Stimulated activated naive CD4-positive, alpha-beta T cell treated with Interleukin-2 at 50 U/mL for 16 hours (primary cell): ENCODE data around the gene FBXW7.

Experiments
- DNase-seq: peaks from one replicate; lab custom pipeline; 2025; lab: John Stamatoyannopoulos, UW

The FBXW7 gene

DNA sequence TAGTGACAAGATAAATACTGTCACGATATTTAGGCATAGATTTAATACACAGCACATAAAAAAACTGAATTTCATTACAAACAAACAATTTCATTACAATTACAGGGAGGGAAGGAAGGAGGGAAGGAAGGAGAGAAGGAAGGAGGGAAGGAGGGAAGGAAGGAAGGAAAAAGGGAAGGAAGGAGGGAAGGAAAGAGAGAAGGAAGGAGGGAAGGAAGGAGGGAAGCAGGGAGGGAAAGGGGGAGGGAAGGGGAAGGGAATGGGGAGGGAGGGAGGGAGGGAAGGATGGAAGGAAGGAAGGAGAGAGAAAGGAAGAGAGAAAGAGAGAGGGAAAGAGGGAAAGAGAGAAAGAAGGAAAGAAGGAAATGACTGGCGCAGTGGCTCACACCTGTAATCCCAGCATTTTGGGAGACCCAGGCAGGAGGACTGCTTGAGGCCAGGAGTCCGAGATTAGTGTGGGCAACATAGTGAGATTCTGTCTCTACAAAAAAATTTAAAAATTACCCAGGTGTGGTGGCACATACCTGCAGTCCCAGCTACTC, 64.6 kb downstream of the FBXW7 start:
- DNase-seq = no peak

DNA sequence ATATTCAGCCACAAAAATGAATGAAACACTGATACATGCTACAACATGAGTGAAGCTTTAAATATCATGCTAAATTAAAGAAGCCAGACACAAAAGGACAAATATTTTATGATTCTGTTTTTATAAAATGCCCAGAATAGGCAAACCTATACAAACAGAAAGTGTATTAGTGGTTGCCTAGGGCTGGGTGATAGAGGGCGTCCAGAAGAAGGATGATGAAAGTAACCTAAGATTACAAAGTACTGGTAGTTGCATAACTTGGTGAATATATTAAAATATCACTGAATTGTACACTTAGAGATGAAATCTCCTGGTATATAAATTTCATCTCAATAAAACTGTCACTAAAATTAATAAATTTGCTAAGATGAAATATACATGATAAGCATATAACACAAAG, 67.5 kb downstream of the FBXW7 start:
- DNase-seq = no peak

DNA sequence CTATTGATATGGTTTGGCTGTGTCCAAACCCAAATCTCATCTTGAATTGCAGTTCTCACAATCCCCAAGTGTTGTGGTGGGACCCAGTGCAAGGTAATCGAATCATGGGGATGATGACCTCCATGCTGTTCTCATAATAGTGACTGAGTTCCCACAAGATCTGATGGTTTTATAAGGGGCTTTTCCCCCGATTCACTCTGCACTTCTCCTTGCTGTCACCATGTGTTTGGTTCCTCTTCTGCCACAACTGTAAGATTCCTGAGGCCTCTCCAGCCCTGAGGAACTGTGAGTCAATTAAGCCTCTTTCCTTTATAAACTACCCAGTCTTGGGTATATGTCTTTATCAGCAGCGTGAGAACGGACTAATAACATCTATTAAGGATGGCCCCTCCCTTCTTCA, 68.8 kb downstream of the FBXW7 start:
- DNase-seq = no peak

DNA sequence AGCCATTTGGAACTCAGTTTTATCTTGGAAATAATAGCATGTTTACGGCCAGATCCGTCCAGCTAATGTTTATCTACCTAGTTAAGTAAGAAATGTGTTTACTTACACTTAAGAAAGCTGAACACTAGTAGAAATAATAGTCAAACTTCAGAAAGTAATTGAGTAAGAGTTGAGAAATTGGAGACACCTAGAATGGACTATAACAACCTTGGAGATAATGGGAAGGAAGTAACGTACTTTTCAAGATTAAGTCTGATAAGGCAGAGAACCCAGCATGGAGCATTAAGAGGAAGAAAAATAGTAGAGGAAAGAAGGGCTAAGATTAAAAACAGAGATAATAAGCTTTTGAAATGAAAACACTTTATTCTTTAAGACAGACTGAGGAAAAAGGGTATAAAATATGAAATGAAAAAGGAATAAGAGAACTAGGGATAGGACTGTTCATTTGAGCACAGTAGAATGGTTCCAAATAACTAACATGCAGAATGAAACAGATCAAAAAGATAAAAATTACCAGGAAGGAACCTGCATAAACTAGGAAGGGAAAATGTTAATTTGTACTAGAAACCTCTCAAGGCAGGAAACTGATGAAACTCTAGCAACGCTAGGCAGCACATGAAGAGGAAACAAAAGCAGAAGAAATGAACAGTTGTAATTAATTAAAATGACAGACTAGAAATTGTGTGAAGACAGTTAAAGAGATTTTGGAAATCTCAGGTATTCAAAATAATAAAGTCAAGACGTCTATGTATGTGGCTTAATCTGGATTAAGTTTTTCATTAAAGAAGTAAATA, 71.7 kb downstream of the FBXW7 start:
- no peak for DNase-seq

DNA sequence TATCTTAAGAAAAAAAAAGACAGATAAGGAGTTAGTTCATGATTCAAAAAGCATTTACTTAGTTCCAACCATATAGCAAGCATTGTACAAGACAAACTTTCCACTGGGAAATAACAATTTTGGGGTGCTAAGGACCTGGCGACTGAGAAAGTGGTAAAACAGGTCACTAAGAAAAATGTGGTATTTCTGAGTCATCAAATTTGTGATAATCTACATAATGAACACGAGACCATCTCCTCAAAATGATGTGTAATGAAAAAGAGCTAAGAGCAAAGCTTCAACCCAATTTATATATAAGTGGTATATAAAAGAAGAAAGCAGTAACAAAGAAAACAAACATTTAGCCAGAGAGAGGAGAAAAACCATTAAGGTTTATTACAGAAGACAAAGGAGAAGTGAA, 72.3 kb downstream of the FBXW7 start:
- no peak for DNase-seq

DNA sequence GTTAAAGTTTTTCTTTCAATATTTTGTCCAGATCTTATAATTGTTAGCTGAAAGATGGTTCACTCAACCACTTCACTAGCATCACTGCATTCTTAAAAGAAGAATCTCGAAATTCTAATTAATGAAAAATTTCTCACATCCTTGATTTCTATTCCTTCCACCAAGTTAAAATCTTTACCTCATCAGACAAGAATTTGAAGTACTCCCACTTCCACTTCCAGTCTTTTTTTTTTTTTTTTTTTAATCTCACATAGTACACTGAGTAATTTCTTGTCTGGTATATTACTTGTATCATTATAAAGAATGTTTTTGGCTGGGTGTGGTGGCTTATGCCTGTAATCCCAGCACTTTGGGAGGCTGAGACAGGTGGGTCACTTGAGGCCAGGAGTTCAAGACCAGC, 73.2 kb downstream of the FBXW7 start:
- DNase-seq = no peak

DNA sequence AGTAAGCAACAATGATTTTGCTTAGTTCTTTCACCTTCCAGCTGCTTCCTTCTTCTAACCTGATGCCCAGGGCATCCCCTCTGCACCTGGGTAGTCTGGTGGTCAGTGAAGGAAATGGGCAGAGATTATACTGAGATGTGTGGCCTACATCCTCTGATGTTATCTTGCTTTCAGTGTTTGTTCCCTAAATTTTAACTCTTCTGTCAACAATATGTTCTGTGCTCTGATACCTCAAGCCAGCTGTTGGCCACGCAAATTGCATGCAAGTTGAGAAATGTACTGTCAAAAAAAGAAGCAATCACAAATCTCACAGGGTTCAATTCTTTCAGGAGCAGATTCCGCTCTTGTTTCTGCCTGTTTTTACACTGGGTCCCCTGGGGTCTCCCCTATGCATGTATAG, 73.8 kb downstream of the FBXW7 start:
- DNase-seq = no peak

DNA sequence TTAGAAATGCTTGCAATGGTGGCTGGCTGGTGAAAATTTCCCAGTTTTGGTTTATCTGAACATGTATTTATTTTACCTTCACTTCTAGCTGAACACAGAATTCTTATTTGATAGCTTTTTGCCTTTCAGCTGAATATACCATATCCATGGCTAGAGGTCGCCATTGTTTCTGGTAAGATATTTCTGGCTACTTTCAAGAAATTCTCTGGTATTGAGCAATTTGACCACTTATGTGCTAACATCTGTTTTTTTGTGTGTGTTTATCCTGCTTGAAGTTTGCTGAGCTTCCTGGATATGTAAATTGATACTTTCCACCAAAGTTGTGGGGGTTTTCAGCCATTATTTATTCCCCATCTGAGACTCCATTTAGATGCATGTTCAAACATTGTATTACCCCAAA, 75.4 kb downstream of the FBXW7 start:
- DNase-seq = no peak

DNA sequence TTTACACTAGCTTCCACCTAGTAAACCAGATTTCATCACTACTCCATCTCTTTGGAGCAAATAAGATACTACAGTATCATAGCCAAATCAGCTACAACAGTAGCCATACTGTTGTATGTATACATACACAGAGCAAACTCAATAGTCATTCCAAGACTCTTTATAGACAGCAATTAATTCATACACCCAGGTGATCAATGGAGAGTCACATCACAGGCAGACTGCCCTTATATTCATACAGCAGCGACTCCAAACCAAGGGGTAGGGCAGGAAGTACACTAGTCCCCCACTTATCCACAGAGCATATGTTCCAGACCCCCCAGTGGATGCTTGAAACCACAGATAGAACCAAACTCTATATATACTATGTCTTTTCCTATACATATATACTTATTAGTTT, 76.6 kb downstream of the FBXW7 start:
- no peak for DNase-seq

DNA sequence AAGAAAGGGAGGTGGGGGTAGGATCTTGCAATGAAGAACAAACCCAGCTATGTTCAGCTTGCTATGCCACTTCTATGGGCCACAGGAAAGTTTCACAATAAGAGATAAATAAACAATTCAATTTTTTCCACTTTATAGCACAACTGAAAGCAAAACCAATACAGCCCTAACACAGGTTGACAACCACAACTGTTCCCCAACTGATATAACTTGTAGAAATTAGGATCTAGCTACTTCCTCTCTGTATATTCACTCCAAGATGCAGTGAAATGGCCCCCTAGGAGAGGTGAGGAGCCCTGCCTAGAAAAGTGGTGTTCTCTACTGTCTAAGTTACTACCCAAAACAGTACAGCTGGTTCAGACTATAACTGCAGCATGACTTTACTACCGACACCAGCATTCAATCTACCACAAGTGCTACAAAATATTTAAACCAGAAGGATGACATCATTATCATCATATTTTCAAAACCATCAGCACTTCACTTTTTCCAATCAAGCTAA, 77.0 kb downstream of the FBXW7 start:
- DNase-seq = no peak

DNA sequence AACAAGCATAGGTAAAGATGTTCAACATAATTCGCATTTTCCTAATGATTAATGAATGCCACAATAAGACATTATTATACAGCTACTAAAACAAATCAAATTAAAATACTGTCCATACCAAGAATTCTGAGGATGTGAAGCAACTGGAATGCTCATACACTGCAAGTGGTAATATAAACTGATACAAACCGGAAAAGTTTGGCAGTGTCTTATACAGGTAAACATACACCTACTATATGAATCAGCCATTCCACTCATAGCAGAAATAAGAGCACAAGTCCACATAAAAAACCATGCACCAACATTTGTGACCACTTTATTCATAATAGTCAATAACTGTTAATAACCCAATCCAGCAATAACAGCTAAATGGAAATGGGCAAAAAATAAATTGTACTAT, 79.3 kb downstream of the FBXW7 start:
- DNase-seq = no peak

DNA sequence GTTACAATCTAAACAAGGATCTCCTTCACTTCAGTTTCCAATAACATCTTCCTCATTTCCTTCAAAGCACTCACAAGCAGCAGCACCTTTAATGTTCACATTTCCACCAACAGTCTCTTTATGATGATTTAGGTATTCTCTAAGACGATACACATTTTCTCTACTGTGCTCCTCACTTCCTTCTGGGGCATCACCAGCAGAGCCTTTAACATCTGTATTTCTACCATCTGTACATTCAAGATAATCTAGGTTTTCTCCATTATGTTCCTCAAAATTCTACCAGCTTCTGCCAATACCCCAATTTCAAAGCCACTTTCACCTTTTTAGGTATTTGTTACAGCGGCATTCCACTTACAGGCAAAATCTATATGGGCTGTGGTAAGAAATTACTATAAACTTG, 80.6 kb downstream of the FBXW7 start:
- no peak for DNase-seq

DNA sequence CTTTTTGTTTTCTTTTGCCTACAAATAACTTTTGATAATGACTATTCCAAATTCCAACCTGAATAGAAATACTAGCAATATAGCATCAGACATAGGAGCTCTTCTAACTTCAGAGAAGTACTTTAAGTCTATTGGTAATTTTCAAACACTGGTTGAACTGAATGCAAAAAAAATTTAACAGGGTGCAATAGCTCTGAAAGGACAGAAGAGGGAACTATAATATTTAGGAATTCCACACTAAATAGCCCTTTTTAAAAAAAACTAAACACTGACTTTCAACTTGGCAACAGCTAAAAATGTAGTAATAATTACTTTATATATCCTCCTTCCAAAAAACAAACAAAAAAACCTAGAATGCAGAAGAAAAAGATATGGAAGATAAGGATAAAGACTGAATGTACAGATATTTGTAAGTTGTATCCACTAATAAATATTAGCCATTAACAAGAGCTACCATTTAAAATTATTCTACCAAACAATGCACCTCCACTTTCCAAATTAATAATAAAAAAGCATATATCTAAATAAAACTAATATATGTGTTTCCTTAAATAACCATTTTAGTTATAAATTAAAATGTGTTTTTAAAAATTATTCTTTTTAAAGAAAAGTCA, 81.4 kb downstream of the FBXW7 start:
- DNase-seq = no peak

DNA sequence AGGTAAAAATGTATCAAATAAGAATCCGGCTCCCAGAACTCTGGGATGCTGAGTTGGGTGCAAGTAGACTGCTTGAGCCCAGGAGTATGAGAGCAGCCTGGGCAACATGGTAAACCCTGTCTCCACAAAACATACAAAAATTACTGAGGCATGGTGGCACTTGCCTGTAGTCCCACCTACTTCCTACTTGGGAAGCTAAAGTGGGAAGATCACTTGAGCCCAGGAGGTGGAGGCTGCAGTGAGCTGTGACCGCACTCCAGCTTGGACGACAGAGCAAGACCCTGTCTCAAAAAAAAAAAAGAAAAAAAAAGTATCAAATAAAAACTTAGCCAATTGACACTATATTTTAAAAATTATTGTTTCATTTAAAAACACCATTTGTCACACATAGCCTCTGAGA, 84.4 kb downstream of the FBXW7 start:
- no peak for DNase-seq

DNA sequence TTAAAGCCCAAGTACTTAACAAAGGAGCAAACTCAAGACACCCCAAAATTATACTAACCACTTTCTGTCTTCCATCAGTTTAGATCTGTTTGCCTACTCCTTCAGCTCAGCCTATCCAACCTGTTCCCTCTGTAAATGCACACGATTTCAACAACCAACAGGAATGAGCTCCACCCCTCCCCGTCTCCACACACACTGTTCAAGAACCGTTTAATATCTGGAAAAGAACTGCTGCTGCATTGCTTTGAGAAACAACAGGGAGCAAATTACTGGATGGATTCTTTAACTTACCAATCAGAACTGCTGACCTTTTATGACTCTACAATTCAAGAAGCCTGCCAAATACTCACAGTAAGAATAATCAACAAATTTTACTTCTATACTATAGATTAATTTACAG, 87.0 kb downstream of the FBXW7 start:
- no peak for DNase-seq

DNA sequence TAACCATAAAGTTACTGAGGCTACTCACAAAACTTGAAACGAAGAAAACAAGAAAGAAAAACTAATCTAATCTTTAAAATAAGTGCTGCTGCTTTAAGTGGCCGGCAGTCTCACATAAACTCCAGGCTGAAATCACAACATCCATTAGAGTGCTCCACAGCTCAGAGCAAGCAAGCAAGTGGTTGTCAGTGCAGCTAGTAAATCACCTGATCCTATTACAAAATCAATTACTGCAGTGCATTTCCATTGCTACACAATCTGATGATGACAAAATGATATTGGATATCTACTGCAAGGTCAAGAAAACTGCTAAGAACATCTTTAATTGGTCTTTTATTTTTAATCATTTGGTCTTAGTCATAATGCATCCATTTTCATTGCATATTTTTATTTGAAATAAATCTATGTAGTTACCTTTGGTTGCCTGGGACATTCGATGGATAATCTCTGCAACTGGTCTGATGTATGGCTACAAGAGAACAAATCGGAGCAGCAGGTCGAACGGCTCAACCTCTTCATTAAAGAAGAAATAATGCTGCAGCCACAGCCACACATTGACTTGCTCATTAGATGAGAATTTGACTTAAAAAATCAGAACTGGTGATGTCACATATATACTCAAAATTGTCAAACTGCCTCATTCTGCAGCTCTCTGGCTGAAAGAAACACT, 87.7 kb downstream of the FBXW7 start:
- no peak for DNase-seq

DNA sequence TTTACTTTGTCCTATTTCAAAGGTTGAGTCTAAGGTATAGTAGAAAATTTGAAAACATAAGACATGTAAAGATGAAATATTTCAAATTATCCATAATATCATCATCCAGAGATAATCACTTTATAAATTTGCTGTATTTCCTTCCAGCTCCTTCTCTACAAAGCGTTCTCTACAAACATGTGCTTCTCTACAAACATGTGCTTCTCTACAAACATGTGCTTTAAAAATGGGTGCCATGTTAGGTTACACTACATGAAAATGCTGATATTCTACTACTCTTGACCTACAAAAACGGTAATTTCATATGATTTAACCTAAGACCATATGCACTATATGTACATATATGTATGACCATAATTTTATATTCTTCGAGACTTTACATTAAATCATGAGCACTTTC, 92.0 kb downstream of the FBXW7 start:
- no peak for DNase-seq

DNA sequence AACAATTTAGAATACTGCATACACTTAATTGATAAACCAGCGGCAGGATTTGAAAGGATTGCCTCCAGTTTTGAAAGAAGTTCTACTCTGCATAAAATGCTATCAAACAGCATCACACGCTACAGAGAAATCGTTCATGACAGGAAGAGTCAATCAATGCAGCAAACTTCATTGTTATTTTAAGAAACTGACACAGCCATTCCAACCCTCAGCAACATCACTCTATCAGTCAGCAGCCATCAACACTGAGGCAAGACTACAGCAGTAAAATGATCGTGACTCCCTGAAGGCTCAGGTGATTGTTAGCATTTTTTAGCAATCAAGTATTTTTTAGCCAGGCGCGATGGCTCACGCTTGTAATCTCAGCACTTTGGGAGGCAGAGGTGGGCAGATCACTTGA, 98.3 kb downstream of the FBXW7 start:
- DNase-seq = no peak

DNA sequence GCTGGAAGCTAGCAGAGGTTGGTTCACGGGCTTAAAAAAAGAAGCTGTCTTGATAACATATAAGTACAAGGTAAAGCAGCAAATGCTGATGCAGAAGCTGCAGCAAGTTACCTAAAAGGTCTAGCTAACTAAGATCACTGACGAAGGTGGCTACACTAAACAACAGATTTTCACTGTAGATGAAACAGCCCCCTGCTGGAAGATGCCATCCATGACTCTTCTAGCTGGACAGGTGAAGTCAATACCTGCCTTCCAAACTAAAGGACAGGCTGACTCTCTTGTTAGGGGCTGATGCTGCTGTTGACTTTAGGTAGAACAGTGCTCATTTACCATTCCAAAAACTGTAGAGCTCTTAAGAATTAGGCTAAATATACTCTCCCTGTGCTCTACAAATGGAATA, 99.5 kb downstream of the FBXW7 start:
- DNase-seq = no peak

DNA sequence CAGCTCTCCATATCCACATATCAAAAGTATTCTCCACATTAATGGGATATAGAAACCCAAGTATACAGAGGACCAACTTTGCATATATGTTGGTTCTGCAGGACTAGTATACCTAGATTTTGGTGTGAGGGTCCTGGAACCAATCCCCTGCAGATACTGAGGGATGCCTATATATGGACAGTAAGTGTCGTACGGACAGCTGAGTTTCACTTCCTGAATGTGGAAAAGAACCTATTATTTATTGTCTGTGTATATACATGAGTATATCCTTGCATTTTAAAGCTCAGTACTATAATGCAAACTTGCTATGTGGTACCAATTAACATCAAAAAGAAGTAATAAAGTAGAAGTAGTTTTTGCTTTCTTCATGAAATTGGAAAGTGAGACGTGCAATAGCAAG, 101.9 kb downstream of the FBXW7 start:
- DNase-seq = no peak

DNA sequence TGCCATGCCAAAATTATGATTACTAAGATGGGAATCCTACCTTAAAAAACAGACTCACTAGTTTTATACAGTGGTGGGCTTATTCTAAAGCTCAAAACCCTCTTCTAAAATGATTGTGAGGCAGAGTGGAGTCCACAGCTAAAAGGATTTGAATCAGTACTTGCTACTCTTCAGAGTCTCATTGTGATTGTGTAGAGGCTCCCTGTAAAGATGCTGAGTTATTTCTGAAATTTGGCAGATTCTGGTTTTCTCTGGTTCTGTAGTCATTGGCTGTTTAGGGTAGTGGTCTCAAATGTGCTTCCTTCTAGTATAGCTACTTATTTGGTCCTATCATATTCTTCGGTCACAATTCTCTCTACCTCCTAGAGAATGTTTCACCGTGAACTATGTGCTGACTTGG, 104.1 kb downstream of the FBXW7 start:
- DNase-seq = no peak

DNA sequence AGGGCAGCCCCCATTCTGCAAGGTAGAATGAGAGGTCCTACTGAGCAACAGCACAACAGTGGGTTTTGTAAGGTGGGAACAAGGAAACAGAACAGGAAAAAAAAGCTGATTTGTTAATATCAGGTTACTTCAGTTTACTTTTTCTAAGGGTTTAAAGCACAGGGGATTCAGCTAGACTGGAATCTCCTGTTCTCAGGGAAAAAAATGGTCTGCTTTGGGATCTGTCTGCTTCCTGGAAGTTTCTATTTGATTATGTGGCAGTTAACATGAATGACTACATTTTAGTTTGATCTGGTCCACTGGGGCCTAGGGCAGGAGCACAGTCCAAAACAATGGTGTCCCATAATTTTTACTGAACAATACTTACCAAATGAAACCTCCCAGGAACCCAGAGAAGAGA, 104.6 kb downstream of the FBXW7 start:
- no peak for DNase-seq

DNA sequence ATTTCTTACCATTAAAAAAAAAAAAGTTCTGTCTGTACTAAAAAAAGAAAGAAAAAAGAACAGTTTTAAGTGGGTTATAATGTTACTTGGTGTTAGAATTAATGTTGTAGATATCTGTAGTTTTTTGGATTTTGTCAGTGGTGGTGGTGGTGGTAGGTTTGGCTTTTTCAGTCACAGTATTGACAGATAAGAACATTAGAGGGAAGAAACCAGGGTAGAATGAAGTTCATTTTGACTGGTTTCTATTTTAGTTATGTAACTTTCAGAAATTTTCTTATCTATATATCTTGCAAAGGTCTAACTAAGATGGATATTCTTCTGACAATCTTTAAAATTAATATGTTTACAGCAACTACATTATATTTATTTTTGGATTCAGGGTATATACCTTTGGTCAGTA, 105.4 kb downstream of the FBXW7 start:
- DNase-seq = no peak
